Activated T-cell treated with anti-CD3 and anti-CD28 coated beads for 1 hour (primary cell): Measurements from ENCODE around the gene GP5.
A peak's percentile ranks its signal among the peaks of the same experiment; 100 is the strongest.

Source experiments
- DNase-seq: peaks from one replicate; pipeline ENCODE4 v3.0.0-alpha.2; 2020; ENCODE audit warnings: low read depth

The GP5 gene

GRCh38 chr3:194397757-194398312 is 1.2 kb downstream of the GP5 start:
- peak; percentile 16 for DNase-seq

GRCh38 chr3:194396859-194397756 is 2.0 kb downstream of the GP5 start:
- DNase-seq: peak; percentile 24

GRCh38 chr3:194396539-194396858 is 2.6 kb downstream of the GP5 start:
- no peak for DNase-seq

DNA sequence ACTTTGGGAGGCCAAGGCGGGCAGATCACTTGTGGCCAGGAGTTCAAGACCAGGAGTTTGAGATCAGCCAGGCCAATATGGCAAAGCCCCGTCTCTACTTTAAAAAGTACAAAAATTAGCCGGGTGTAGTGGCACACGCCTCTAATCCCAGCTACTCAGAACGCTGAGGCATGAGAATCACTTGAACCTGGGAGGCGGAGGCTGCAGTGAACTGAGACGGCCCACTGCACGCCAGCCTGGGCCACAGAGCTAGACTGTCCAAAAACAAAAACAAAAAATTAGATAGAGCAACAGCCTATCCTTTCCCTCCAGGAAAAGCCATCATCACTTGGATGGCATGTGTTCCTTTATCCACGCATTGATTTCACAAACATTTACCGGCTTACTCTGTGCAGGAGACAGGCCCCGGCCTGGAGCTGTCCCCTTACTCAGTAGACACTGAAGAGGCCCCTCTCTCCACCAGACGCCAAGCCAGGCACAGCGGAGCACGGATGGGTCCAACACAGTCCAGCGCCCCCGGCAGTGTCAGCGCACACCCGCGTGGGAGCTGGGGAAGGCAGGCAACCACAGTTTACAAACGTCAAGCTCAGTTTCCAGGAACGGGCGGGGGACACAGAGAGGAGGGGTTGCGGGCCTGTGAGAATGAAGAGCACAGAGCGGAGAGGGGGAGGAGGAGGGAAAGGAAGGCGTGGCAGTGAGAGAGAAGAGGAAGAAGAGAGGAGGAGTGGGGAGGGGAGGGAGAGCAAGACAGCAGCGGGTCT is 3.1 kb downstream of the GP5 start:
- peak; percentile 46 for DNase-seq

DNA sequence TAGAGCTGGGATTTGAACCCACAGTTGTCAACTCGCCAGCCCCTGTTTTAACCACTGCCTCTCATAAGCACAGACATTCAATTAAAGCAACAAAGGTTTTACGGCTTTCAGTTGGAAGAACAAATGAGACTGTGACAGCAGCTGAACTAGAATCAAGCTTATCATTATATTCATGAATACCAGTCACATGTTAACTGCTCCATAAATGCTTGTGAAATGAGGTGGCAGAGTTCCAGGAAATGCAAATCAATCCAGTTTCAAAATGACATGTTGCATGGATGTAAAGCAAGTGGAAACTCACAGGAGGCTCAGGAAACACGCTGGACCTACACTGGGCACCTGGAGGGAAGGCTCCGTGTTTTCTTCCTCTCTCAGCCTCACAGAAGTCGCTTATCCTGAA is 3.9 kb downstream of the GP5 start:
- no peak for DNase-seq

GRCh38 chr3:194392576-194392975 is 6.5 kb downstream of the GP5 start:
- no peak for DNase-seq

GRCh38 chr3:194390835-194391234 is 8.2 kb downstream of the GP5 start:
- no peak for DNase-seq

DNA sequence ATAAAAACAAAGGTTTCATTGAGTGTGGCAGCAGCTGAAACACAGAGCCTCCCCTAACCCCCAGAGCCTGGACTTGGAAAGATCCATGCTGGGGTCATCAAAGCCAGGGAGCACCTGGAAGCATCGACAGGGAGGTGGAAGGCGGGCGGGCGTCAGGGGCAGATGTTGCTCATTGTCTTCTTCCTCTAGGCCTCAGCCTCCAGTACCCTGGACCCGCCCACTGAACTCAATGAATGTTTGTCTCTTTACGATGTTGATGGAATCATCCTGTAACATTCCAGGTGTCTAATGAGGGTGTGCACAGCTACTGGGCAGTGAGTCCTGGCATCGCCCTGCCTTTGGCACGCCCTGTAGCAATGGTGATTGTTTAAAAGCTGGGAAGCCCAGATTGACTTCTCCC is 9.8 kb downstream of the GP5 start:
- no peak for DNase-seq

DNA sequence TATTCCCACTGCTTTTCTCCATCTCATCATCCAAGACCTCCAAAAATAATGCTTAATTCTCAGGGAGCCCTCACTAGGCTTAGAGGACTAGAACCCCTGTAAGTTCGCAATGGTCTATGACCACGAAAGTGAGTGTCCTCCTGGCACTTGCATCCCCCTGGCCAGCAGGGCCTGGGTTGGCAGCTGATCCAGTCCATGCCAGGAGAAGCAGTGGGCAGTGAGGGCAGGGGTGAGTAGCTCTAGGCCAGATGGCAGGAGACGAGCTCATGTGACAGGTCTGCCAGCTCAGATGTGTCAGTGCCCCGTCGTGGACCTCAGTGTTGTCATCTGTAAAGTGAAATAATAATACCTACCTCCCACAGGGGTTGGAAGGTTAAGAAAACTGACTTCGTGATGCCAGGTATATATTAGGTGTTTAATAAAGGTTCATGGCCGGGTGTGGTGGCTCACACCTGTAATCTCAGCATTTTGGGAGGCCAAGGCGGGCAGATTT is 11.1 kb downstream of the GP5 start:
- no peak for DNase-seq

DNA sequence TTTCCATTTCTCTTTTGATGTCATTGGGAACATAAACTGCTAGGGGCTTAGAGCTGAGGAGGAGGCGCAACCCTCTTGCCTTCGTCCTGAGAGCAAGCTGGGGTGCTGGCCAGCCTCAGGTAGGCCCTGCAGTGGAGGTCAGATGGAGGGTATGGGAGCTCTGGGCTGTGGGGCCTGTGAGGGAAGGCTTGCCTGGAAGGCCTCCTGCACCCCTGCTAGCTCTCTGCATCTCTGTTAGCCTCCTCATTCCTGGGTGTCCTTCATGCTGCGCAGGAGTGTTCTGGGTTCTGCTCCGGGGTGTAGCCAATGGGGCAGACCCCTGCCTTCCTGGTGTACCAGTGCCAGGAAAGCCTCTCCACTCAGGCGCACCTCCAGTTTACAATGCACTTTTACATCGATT is 11.8 kb downstream of the GP5 start:
- no peak for DNase-seq

- no peak for DNase-seq
Measured at GRCh38 chr3:194386648-194387047, 12.4 kb downstream of the GP5 start.

DNA sequence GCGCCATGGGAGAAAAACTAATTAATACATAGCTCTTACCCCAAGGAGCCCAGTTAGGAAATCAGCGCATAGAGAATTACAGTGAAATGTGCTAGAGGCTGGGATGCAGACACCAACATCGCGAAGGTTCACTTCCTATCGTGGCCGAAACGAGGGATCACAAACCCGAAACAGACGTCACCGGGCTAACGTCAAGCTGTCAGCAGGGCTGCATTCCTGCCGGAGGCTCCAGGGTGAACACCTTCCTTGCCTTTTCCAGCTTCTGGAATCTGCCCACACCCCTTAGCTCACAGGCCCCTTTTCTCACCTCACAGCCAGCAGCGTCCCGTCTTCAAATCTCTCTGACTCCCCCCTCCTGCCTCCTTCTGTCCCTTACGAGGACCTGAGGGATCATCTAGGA is 13.0 kb downstream of the GP5 start:
- DNase-seq: no peak

GRCh38 chr3:194384569-194385001 is 14.5 kb downstream of the GP5 start:
- no peak for DNase-seq

- no peak for DNase-seq
Measured at GRCh38 chr3:194384156-194384555, 14.9 kb downstream of the GP5 start.

DNA sequence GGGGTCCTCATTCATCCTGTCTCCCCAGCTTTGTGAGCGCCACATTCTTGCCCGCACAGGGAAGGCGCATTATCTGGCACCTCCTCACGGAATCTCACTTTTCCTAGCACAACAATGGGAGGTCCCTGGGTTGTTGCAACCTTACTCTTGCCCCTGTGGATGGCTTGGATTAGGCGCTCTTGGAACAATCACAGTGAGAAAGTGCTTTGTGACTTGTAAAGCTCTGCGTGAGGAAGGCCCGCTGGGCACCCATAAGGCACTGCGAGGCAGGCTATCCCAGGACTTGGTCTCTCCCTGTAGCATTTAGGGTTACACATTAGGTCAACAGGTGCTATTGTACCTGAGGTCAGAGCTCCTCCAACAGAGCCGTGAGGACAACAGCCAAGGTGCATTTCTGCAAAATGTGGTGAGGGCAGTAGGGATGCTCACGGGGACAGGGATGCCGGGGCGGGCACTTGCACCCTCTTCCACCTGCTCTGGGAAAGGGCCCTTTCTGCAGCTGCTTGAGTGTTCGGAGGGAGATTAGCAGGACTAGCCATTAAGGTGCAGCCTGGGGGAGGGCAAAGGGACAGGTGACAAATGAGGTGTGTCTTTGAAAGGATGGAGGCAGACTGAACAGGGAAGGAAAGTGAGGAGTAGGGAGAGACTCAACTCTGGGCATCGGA is 15.7 kb downstream of the GP5 start:
- no peak for DNase-seq

- DNase-seq: no peak
Measured at GRCh38 chr3:194382892-194383223, 16.2 kb downstream of the GP5 start.

DNA sequence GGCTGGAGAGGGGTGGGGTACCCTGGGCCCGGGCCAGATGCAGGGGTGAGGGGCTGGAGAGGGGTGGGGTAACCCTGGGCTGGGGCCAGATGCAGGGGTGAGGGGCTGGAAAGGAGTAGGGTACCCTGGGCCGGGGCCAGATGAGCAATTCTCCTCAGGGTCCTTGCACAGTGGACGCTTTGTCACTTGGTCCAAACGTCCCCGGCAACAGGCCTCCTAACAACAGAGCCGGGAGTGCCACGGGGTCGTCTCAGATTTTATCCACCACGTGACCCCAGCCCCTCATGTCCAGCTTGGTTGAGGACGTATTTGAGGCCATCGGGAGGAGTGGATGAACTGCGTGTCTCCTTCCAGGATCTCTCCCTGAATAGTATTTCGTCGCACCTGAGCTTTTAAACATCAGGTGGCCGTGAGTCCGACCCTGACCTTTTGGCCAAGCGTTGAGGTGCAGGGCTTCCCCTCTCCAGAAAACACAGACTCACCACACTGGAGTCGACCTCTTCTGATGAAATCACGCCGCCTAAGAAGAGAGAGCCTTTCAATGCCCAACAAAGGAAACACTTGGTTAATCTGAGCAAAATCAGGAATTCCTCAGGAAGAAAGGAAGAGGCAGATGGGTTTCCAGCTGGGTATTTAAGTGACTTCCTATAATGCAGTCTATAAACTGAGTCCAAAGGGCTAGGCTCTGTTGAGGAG is 16.7 kb downstream of the GP5 start:
- DNase-seq: no peak

GRCh38 chr3:194381460-194381875 is 17.6 kb downstream of the GP5 start:
- DNase-seq: no peak

GRCh38 chr3:194380326-194380725 is 18.7 kb downstream of the GP5 start:
- no peak for DNase-seq

GRCh38 chr3:194379651-194380050 is 19.4 kb downstream of the GP5 start:
- no peak for DNase-seq

DNA sequence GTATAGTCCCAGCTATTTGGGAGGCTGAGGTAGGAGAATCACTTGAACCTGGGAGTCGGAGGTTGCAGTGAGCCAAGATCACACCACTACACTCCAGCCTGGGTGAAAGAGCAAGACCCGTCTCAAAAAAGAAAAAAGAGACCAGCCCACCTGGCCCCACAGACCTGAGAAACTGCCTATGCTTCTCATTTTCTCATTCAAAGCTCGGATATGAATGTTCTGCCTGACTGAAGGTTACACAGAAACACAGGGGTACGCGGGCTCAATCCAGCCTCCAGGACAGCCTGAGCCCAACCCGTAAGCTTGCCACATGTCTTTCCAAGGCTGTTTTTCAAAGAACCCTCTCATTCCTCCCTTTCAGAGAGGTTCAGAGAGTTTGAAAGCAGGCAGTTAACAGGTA is 19.8 kb downstream of the GP5 start:
- DNase-seq: no peak

GRCh38 chr3:194377708-194378107 is 21.4 kb downstream of the GP5 start:
- DNase-seq: no peak
